ENCODE measurements around the gene TMEM50B. TPM values are rescaled to one million over a fixed set of nuclear protein-coding genes. Genes with fewer than 3 reads are reported as not detected.
A peak's percentile ranks its signal among the peaks of the same experiment; 100 is the strongest.

TMEM50B gene
- total and polyA plus RNA-seq, 2 experiments from 2014 or later = 73.1 to 88.0 TPM

- Histone ChIP-seq H3K4me1 (ENCODE audit: insufficient read depth) (peaks cover 3% of the 10 kb centered on the region), H4K20me1 (ENCODE audit: insufficient read depth, poor library complexity, severe bottlenecking) (no peaks in the 10 kb centered on the region), H3K4me3 (no peak overlapping the region), H2AFZ (no peak overlapping the region), H3K9me3 (ENCODE audit: low read depth) (no peaks in the 10 kb centered on the region), H3K79me2 (no peaks in the 10 kb centered on the region), H3K27me3 (no peaks in the 10 kb centered on the region), H3K9me2 (replicated peaks; ENCODE audit: insufficient read depth) (no peaks in the 10 kb centered on the region), H3K36me3 (replicated peaks; ENCODE audit: insufficient read depth, low read depth) (no peaks in the 10 kb centered on the region), H3K4me2 (no peak overlapping the region), H3K27ac (no peak overlapping the region)
- no peak for DNase-seq (ENCODE audit: low spot score)
- 95% methylated on average over 3 of the region's 3 CpGs for WGBS (ENCODE audit: low lambda C conversion rate, missing lambda C conversion rate)
- TF ChIP-seq EZH2phosphoT487 (IDR thresholded peaks at IDR 0.05; ENCODE audit: low read depth, severe bottlenecking, unreplicated experiment) (no peak), EZH2 (IDR thresholded peaks at IDR 0.05; ENCODE audit: borderline replicate concordance) (no peak), CTCF (IDR thresholded peaks at IDR 0.05; ENCODE audit: poor library complexity) (no peak)
Observed at GRCh38 chr21:33430858-33431257, 48.9 kb downstream of the TMEM50B start.

GRCh38 chr21:33428669-33429068 is 51.1 kb downstream of the TMEM50B start:
- no peaks in the 10 kb centered on the region for H3K27me3 ChIP-seq
- H3K36me3 ChIP-seq (replicated peaks; ENCODE audit: insufficient read depth, low read depth) = no peaks in the 10 kb centered on the region
- no peaks in the 10 kb centered on the region for H3K79me2 ChIP-seq
- no peaks in the 10 kb centered on the region for H3K9me2 ChIP-seq (replicated peaks; ENCODE audit: insufficient read depth)
- H3K4me2 ChIP-seq = no peak overlapping the region
- H3K9me3 ChIP-seq (ENCODE audit: low read depth) = no peaks in the 10 kb centered on the region
- TF ChIP-seq CTCF (IDR thresholded peaks at IDR 0.05; ENCODE audit: poor library complexity) (no peak), EZH2 (IDR thresholded peaks at IDR 0.05; ENCODE audit: borderline replicate concordance) (no peak), EZH2phosphoT487 (IDR thresholded peaks at IDR 0.05; ENCODE audit: low read depth, severe bottlenecking, unreplicated experiment) (no peak)
- no peaks in the 10 kb centered on the region for H4K20me1 ChIP-seq (ENCODE audit: insufficient read depth, poor library complexity, severe bottlenecking)
- no peak overlapping the region for H2AFZ ChIP-seq
- WGBS (ENCODE audit: low lambda C conversion rate, missing lambda C conversion rate) = 93% methylated on average over 7 of the region's 8 CpGs
- no peak overlapping the region for H3K4me3 ChIP-seq
- H3K27ac ChIP-seq = no peak overlapping the region
- H3K4me1 ChIP-seq (ENCODE audit: insufficient read depth) = peaks cover 4% of the 10 kb centered on the region
- DNase-seq (ENCODE audit: low spot score) = no peak

DNA sequence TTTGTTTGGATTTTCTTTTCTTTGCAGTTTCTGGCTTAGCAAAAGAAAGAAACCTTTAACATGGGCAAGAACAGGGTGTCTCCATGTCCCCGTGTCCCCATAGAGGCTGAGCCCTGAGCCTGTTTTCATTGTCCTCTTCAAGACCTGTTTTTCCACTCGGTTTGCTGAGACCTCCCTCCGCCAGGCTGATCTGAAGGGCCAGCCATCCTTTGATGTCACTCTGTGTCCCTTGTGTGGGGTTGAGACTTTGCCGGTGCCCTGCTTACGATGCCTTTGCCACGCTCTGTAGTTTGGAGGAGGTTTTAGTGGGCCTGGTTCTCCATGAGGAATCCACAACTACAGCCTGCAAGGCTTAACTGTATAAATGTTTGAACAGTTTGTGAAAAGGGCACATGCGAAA is 52.7 kb downstream of the TMEM50B start:
- WGBS (ENCODE audit: low lambda C conversion rate, missing lambda C conversion rate) = 93% methylated on average over 7 of the region's 7 CpGs
- Histone ChIP-seq H2AFZ (no peak overlapping the region), H3K9me2 (replicated peaks; ENCODE audit: insufficient read depth) (no peaks in the 10 kb centered on the region), H3K79me2 (no peaks in the 10 kb centered on the region), H3K4me3 (no peak overlapping the region), H3K4me1 (ENCODE audit: insufficient read depth) (peaks cover 4% of the 10 kb centered on the region), H4K20me1 (ENCODE audit: insufficient read depth, poor library complexity, severe bottlenecking) (no peaks in the 10 kb centered on the region), H3K36me3 (replicated peaks; ENCODE audit: insufficient read depth, low read depth) (no peaks in the 10 kb centered on the region), H3K4me2 (no peak overlapping the region), H3K27ac (no peak overlapping the region), H3K9me3 (ENCODE audit: low read depth) (no peaks in the 10 kb centered on the region), H3K27me3 (no peaks in the 10 kb centered on the region)
- TF ChIP-seq CTCF (IDR thresholded peaks at IDR 0.05; ENCODE audit: poor library complexity) = no peak
- TF ChIP-seq EZH2 (IDR thresholded peaks at IDR 0.05; ENCODE audit: borderline replicate concordance) = no peak
- no peak for TF ChIP-seq EZH2phosphoT487 (IDR thresholded peaks at IDR 0.05; ENCODE audit: low read depth, severe bottlenecking, unreplicated experiment)
- DNase-seq (ENCODE audit: low spot score) = no peak

DNA sequence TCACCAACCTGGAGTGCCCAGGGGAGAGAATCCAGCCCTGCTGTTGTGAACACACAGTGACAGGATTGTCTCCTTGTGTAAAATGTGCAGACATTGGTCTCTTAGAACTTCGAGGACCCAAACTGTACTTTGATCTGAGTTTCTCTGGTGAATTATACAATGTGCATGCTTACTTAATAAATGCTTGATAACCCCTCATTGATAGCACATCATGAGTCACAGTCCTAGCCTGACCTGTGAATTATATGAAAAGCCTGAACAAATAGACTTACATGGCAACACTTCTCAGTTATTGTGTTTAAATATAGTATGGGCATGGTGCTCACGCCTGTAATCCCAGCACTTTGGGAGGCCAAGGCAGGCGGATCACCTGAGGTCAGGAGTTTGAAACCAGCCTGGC is 53.9 kb downstream of the TMEM50B start:
- Histone ChIP-seq H4K20me1 (ENCODE audit: insufficient read depth, poor library complexity, severe bottlenecking) (no peaks in the 10 kb centered on the region), H3K9me3 (ENCODE audit: low read depth) (no peaks in the 10 kb centered on the region), H3K79me2 (peaks cover 1% of the 10 kb centered on the region), H3K27ac (peak overlapping the region; percentile 49), H3K4me2 (no peak overlapping the region), H3K4me3 (no peak overlapping the region), H2AFZ (no peak overlapping the region), H3K27me3 (no peaks in the 10 kb centered on the region), H3K36me3 (replicated peaks; ENCODE audit: insufficient read depth, low read depth) (no peaks in the 10 kb centered on the region), H3K4me1 (ENCODE audit: insufficient read depth) (peaks cover 4% of the 10 kb centered on the region), H3K9me2 (replicated peaks; ENCODE audit: insufficient read depth) (no peaks in the 10 kb centered on the region)
- TF ChIP-seq EZH2 (IDR thresholded peaks at IDR 0.05; ENCODE audit: borderline replicate concordance) = no peak
- no peak for TF ChIP-seq EZH2phosphoT487 (IDR thresholded peaks at IDR 0.05; ENCODE audit: low read depth, severe bottlenecking, unreplicated experiment)
- DNase-seq (ENCODE audit: low spot score) = no peak
- 83% methylated on average over 3 of the region's 3 CpGs for WGBS (ENCODE audit: low lambda C conversion rate, missing lambda C conversion rate)

All from hepatocyte (in vitro differentiated cells).